ENCODE measurements around the gene SFN.
A peak's percentile ranks its signal among the peaks of the same experiment; 100 is the strongest.
"Not testable (repeated sequence)": the region's sequence is repeated elsewhere in the genome, so short reads cannot be mapped to it uniquely, and the experiment has no call there.

SFN gene

DNA sequence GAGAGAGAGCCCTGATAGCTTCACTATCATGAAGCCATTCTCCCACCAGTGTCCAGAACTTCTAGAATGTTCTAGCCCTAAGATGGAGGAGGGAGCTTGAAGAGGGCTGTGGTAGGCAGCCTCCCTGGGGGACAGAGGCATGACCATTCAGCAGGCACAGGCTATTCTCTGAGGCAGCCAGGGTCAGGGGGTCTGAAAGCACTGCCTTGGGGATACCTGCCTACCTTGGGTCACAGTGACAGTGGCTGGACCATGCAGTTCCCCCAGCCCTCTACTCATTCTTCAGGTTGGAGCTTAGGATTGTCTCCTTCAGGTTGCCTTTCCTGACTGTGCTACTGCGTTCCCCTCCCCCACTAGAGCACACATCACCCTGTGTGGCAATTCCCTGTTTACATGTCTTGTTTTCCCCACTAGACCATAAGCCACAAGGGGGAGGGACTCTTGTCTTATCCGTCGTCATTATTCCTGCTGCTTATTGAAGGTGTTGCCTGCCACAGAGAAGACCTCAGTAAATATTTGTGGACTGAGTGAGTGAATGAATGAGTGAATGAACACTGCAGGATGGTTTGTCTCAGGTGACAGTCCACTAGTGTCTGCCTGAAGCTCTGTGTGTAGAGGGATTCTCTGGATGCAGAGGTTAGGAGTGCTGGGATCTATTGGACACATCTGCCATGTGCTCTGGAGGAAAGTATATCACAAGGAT, 31.3 kb upstream of the SFN start:
- peaks cover 62% of the 10 kb centered on the region for H3K36me3 Mint-ChIP-seq (ENCODE audit: low read depth)
- no peaks in the 10 kb centered on the region for H3K27me3 Mint-ChIP-seq (ENCODE audit: low read depth)
- DNase-seq (ENCODE audit: low spot score): no peak
- H3K4me3 Mint-ChIP-seq: no peak overlapping the region
- no peaks in the 10 kb centered on the region for H3K9me3 Mint-ChIP-seq
- H3K27ac Mint-ChIP-seq: peak overlapping the region; percentile 99
- H3K4me1 Mint-ChIP-seq (ENCODE audit: low read depth): peaks cover 66% of the 10 kb centered on the region

GRCh38 chr1:26832249-26832960, 30.5 kb upstream of the SFN start:
- peaks cover 61% of the 10 kb centered on the region for H3K36me3 Mint-ChIP-seq (ENCODE audit: low read depth)
- H3K4me3 Mint-ChIP-seq: peak overlapping the region; percentile 86
- H3K9me3 Mint-ChIP-seq: no peaks in the 10 kb centered on the region
- peaks cover 65% of the 10 kb centered on the region for H3K4me1 Mint-ChIP-seq (ENCODE audit: low read depth)
- DNase-seq (ENCODE audit: low spot score): no peak
- H3K27me3 Mint-ChIP-seq (ENCODE audit: low read depth): no peaks in the 10 kb centered on the region
- peak overlapping the region; percentile 99 for H3K27ac Mint-ChIP-seq

- Mint-ChIP-seq H3K4me1 (ENCODE audit: low read depth) (peaks cover 53% of the 10 kb centered on the region), H3K4me3 (peak overlapping the region; percentile 86), H3K27ac (peak overlapping the region; percentile 99), H3K36me3 (ENCODE audit: low read depth) (peaks cover 60% of the 10 kb centered on the region), H3K27me3 (ENCODE audit: low read depth) (no peaks in the 10 kb centered on the region), H3K9me3 (no peaks in the 10 kb centered on the region)
- DNase-seq (ENCODE audit: low spot score): peak; percentile 86
Observed at GRCh38 chr1:26833432-26834405, 29.2 kb upstream of the SFN start.

DNA sequence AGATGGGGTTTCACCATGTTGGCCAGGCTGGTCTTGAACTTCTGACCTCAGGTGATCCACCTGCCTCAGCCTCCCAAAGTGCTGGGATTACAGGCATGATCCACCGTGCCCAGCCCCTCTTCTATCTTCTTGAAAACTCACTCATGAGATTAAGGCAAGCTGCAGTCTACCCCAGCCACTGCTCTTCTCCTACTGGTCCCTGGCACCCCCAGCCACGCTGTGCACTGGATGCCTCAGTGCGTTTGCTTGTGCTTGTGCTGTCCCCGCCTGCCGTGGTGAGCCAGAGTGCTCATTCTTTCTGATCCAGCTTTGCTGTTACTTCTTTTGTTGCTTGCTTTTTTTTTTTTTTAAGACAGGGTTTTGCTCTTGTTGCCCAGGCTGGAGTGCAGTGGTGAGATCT, 25.3 kb upstream of the SFN start:
- H3K36me3 Mint-ChIP-seq (ENCODE audit: low read depth): peaks cover 56% of the 10 kb centered on the region
- not testable (repeated sequence) for H3K9me3 Mint-ChIP-seq; H3K27me3 Mint-ChIP-seq (ENCODE audit: low read depth); DNase-seq (ENCODE audit: low spot score); H3K4me3 Mint-ChIP-seq
- H3K27ac Mint-ChIP-seq: peak overlapping the region; percentile 61
- peaks cover 23% of the 10 kb centered on the region for H3K4me1 Mint-ChIP-seq (ENCODE audit: low read depth)

DNA sequence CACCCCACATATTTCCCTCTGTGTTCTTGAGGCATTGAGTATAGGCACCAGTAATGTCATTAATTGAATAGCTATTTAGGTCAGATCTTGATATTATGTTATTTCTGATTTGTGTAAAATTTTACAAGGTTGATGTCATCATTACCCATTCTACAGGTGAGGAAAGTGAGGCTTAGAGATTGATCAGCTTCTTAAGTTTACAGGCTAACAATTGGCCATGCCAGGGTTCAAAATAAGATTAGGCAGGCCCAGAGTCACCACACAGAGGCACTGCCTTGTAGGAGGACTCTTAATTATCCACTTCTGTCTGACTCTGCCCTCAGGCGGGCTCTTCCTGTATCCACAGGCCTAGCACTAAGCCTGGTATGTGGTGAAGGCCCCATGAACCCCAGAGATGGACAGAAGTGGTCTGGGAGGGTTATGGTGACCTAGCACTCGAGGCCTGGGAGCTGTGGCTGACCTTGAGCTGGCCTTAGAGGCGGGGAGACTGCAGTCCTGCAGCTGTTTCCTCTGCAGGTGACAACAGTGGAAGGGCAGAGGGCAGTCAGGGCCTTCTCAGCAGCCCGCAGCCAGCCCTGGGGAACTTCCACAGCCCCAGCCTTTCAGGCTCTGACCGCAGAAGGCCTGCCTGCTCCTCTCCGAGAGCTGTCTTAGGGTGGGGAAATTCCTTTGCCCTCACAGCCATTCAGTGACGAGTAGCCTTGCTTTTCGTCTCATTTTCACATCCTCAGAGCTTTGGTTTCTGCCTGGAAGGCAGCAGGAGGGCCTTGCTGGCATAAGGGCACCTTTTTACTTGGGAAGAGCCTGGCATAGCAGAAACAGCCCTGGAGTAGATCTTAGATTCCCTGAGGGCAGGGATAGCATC, 24.2 kb upstream of the SFN start:
- Mint-ChIP-seq H3K27ac (no peak overlapping the region), H3K9me3 (no peaks in the 10 kb centered on the region), H3K36me3 (ENCODE audit: low read depth) (peaks cover 48% of the 10 kb centered on the region), H3K4me1 (ENCODE audit: low read depth) (peaks cover 12% of the 10 kb centered on the region), H3K4me3 (no peak overlapping the region), H3K27me3 (ENCODE audit: low read depth) (no peaks in the 10 kb centered on the region)
- no peak for DNase-seq (ENCODE audit: low spot score)

DNA sequence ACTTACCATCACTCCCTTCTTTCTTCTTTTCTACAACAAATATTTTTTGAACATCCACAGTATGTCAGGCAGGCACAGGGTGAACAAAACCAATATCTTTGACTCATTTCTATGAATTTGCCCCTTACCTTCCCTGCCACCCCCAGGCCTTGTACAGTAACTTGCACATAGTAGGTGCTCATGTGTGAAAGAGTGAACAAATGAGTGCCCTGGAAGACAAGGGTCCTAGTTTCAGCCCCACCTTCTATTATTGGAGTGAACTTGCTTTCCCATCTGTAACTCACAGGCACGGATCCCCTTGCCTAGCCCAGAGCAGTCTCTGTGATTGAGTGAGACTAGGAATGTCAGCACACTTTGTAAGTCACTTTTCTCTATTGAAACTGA, 23.6 kb upstream of the SFN start:
- Mint-ChIP-seq H3K36me3 (ENCODE audit: low read depth) (peaks cover 45% of the 10 kb centered on the region), H3K27me3 (ENCODE audit: low read depth) (no peaks in the 10 kb centered on the region), H3K9me3 (no peaks in the 10 kb centered on the region), H3K4me1 (ENCODE audit: low read depth) (peaks cover 6% of the 10 kb centered on the region), H3K4me3 (no peak overlapping the region), H3K27ac (no peak overlapping the region)
- no peak for DNase-seq (ENCODE audit: low spot score)

GRCh38 chr1:26839779-26840178, 23.2 kb upstream of the SFN start:
- H3K36me3 Mint-ChIP-seq (ENCODE audit: low read depth): peaks cover 43% of the 10 kb centered on the region
- DNase-seq (ENCODE audit: low spot score): no peak
- H3K4me3 Mint-ChIP-seq: no peak overlapping the region
- no peaks in the 10 kb centered on the region for H3K27me3 Mint-ChIP-seq (ENCODE audit: low read depth)
- H3K4me1 Mint-ChIP-seq (ENCODE audit: low read depth): peaks cover 1% of the 10 kb centered on the region
- no peak overlapping the region for H3K27ac Mint-ChIP-seq
- no peaks in the 10 kb centered on the region for H3K9me3 Mint-ChIP-seq

- Mint-ChIP-seq H3K4me1 (ENCODE audit: low read depth) (no peaks in the 10 kb centered on the region), H3K27ac (no peak overlapping the region), H3K9me3 (no peaks in the 10 kb centered on the region), H3K4me3 (no peak overlapping the region), H3K27me3 (ENCODE audit: low read depth) (no peaks in the 10 kb centered on the region), H3K36me3 (ENCODE audit: low read depth) (peaks cover 33% of the 10 kb centered on the region)
- no peak for DNase-seq (ENCODE audit: low spot score)
Observed at GRCh38 chr1:26844424-26845196, 18.3 kb upstream of the SFN start.

- H3K27ac Mint-ChIP-seq; H3K27me3 Mint-ChIP-seq (ENCODE audit: low read depth); H3K4me3 Mint-ChIP-seq; DNase-seq (ENCODE audit: low spot score); H3K9me3 Mint-ChIP-seq; H3K4me1 Mint-ChIP-seq (ENCODE audit: low read depth): not testable (repeated sequence)
- peaks cover 43% of the 10 kb centered on the region for H3K36me3 Mint-ChIP-seq (ENCODE audit: low read depth)
Observed at GRCh38 chr1:26847826-26848225, 15.1 kb upstream of the SFN start.

DNA sequence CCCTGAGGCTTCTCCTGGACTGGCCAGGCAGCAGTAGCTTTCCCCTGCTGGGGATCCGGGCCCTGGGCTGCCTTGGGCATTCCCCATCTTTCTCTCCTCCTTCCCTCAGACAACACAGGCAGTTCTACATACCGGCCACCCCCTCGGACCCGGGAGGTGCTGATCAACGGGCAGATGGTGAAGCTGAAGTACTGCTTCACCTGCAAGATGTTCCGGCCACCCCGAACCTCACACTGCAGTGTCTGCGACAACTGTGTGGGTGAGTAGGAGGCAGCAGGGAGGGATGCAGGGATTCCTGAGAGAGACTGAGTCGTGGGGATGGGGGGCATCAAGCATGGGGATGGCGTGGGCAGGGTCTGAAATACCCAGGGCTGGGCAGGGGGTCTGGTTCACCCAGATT, 14.4 kb upstream of the SFN start:
- Mint-ChIP-seq H3K9me3 (no peaks in the 10 kb centered on the region), H3K4me1 (ENCODE audit: low read depth) (no peaks in the 10 kb centered on the region), H3K4me3 (no peak overlapping the region), H3K27me3 (ENCODE audit: low read depth) (no peaks in the 10 kb centered on the region), H3K27ac (no peak overlapping the region), H3K36me3 (ENCODE audit: low read depth) (peaks cover 47% of the 10 kb centered on the region)
- DNase-seq (ENCODE audit: low spot score): no peak

DNA sequence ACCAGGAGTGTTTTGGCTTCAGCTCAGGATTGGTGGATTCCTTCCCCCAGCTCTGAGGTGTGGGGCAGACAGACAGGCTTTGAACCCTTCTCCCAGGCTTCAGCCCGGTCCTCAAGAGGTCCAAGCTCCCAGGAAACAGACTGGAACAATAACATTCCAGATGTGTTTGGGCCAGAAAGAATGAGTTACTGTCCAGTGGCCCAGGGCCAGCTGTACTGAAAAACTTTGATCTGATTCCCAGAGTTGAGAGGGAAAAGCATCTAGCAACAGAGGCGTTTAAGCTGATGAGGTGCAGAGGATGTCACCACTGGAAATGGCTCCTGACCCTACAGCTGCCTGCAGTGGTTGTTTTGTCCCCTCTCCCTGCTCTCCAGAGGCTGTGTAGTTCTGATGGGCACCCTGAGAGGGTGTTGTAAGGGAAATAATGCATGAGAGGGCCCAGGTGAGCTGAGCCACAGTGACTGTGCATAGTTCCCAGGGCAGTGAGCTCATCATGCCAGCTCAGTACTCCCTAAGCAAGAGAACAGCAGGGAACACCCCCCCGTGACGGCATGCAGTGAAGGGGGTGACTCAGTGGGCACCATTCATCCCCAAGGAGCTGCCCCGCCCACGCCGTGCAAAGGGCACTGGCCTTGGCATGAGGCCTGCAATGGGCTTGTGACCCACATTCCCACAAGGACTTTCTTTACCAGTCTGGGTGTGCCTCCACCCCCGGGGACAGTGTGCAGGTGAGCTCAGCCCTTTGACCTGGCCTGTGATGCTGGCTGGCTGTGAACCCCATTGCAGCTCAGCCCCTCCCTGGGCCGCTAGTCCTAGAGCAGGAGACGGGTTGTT, 13.8 kb upstream of the SFN start:
- no peaks in the 10 kb centered on the region for H3K4me1 Mint-ChIP-seq (ENCODE audit: low read depth)
- H3K27ac Mint-ChIP-seq: no peak overlapping the region
- H3K36me3 Mint-ChIP-seq (ENCODE audit: low read depth): peaks cover 51% of the 10 kb centered on the region
- no peaks in the 10 kb centered on the region for H3K27me3 Mint-ChIP-seq (ENCODE audit: low read depth)
- no peaks in the 10 kb centered on the region for H3K9me3 Mint-ChIP-seq
- DNase-seq (ENCODE audit: low spot score): no peak
- no peak overlapping the region for H3K4me3 Mint-ChIP-seq

GRCh38 chr1:26851106-26851684, 11.8 kb upstream of the SFN start:
- no peak for DNase-seq (ENCODE audit: low spot score)
- Mint-ChIP-seq H3K4me3 (no peak overlapping the region), H3K9me3 (no peaks in the 10 kb centered on the region), H3K27ac (no peak overlapping the region), H3K4me1 (ENCODE audit: low read depth) (no peaks in the 10 kb centered on the region), H3K36me3 (ENCODE audit: low read depth) (peaks cover 54% of the 10 kb centered on the region), H3K27me3 (ENCODE audit: low read depth) (no peaks in the 10 kb centered on the region)

All from T-helper 2 cell treated with Interferon-gamma antibody and Interleukin-4, amounts not matched to agents 5 μg/mL and 100 μg/mL, for 36 hours (primary cell).